Stimulated activated CD4-positive, alpha-beta T cell treated with anti-CD3 and anti-CD28 coated beads, Interleukin-4, amount 100 ng/mL, for 4 hours (primary cell): Measurements from ENCODE around the gene ZNF674.
"Not testable (repeated sequence)": the region's sequence is repeated elsewhere in the genome, so short reads cannot be mapped to it uniquely, and the experiment has no call there.

Experiments
- DNase-seq, 2 experiments: peaks; one replicate each; pipeline ENCODE4 v3.0.0-alpha.2; 2020

ZNF674 gene

DNA sequence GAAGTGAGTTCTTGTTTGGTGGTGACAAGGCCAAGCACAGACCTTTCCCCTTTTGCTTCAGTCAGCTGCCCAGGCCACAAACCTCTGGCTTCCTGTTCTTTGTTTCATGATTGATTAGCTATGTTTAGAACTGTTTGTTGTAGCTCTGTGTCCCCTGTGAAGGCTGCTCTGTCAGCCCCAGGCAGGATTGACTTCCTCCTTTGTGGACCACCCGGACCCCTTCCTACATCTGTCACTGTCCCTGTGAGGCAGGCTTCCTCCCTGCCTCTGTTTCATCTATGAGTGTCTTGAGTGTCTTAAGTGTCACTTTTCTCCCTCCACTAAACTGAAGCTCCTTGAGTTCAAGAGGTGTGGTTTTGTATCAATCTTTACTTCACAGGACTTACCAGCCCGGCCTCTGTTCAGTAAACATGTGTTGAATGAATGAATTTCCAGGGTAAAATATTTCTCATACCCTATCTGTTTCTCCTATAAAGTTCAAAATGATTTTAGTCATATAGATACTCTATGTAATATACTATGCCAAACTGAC lies 83.5 kb downstream of the ZNF674 start:
- DNase-seq = no peak

GRCh38 chrX:46460801-46461659 lies 84.2 kb downstream of the ZNF674 start:
- DNase-seq = not testable (repeated sequence)

DNA sequence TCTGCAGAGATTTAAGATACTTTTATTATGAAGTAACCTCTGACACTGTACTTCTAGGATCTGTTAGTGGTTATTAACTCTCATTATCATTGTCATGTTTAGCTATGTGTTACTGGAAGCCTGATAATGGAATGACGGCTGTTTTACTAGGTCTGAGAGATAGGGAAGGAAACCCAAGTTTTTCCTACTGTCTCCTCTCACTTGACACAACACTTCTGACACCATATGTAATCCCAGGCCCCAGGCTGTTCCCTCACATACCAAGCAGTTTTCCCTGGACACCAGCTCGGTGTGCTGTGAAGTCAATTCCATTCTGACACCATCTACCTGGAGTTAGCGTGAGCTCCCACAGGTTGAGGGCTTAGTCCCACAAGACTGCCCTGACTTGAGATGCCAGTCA lies 85.6 kb downstream of the ZNF674 start:
- no peak for DNase-seq

- DNase-seq = no peak
Observed at GRCh38 chrX:46456125-46456922, 88.9 kb downstream of the ZNF674 start.
